ENCODE data around the gene PDZK1.
"Not testable (repeated sequence)": the region's sequence is repeated elsewhere in the genome, so short reads cannot be mapped to it uniquely, and the experiment has no call there.

GRCh38 chr1:145718465-145718864 lies 11.3 kb upstream of the PDZK1 start:
- TF ChIP-seq, protein P1, sequence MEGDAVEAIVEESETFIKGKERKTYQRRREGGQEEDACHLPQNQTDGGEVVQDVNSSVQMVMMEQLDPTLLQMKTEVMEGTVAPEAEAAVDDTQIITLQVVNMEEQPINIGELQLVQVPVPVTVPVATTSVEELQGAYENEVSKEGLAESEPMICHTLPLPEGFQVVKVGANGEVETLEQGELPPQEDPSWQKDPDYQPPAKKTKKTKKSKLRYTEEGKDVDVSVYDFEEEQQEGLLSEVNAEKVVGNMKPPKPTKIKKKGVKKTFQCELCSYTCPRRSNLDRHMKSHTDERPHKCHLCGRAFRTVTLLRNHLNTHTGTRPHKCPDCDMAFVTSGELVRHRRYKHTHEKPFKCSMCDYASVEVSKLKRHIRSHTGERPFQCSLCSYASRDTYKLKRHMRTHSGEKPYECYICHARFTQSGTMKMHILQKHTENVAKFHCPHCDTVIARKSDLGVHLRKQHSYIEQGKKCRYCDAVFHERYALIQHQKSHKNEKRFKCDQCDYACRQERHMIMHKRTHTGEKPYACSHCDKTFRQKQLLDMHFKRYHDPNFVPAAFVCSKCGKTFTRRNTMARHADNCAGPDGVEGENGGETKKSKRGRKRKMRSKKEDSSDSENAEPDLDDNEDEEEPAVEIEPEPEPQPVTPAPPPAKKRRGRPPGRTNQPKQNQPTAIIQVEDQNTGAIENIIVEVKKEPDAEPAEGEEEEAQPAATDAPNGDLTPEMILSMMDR (IDR thresholded peaks at IDR 0.05; ENCODE audit: poor library complexity, severe bottlenecking) = not testable (repeated sequence)
- not testable (repeated sequence) for TF ChIP-seq SMC3 (conservative IDR thresholded peaks at IDR 0.05; ENCODE audit: poor library complexity); POLR2AphosphoS5 (IDR thresholded peaks at IDR 0.05); EZH2 (IDR thresholded peaks at IDR 0.05; ENCODE audit: borderline replicate concordance, insufficient read depth, low read length, poor library complexity, severe bottlenecking); EP300 (conservative IDR thresholded peaks at IDR 0.05; ENCODE audit: poor library complexity, severe bottlenecking); REST (IDR thresholded peaks at IDR 0.05; ENCODE audit: borderline replicate concordance)
